GM12892 (cell line): ENCODE measurements around the gene C1orf159.
A peak's percentile ranks its signal among the peaks of the same experiment; 100 is the strongest.
"Not testable (repeated sequence)": the region's sequence is repeated elsewhere in the genome, so short reads cannot be mapped to it uniquely, and the experiment has no call there.

Experiments
- DNase-seq: peaks from one replicate; pipeline ENCODE4 v3.0.0; 2011; ENCODE audit not compliant: insufficient read length
- FAIRE-seq: peaks from 2 replicates; lab custom pipeline; 2011; peaks lifted over from hg19 to GRCh38; lab: Jason Lieb, UNC
- POLR2A ChIP-seq: IDR thresholded peaks from 2 replicates; pipeline ENCODE4 v1.6.1; 2011; ENCODE audit warnings: low read depth, low read length, control low read depth
- POLR2AphosphoS5 ChIP-seq: IDR thresholded peaks from 2 replicates; pipeline ENCODE4 v1.6.1; 2011; ENCODE audit warnings: low read depth, low read length, control low read depth
- TAF1 ChIP-seq: IDR thresholded peaks from 2 replicates; pipeline ENCODE4 v1.6.1; 2011; ENCODE audit warnings: low read depth, mild to moderate bottlenecking, control low read depth, low read length, borderline replicate concordance

C1orf159 gene

GRCh38 chr1:1063261-1063944 lies 52.5 kb downstream of the C1orf159 start:
- no peak for DNase-seq
- peak; percentile 58 for FAIRE-seq
- TF ChIP-seq POLR2AphosphoS5 (no peak), POLR2A (no peak), TAF1 (no peak)

GRCh38 chr1:1062348-1063163 lies 53.3 kb downstream of the C1orf159 start:
- no peak for TF ChIP-seq TAF1
- no peak for TF ChIP-seq POLR2A
- FAIRE-seq (no peak), DNase-seq (no peak)

- FAIRE-seq (no peak), DNase-seq (no peak)
- TF ChIP-seq TAF1, result no peak
- no peak for TF ChIP-seq POLR2AphosphoS5
- TF ChIP-seq POLR2A, result no peak
Measured at GRCh38 chr1:1061682-1062345, 54.1 kb downstream of the C1orf159 start.

GRCh38 chr1:1060281-1061000 lies 55.4 kb downstream of the C1orf159 start:
- DNase-seq (no peak), FAIRE-seq (no peak)
- no peak for TF ChIP-seq POLR2A
- TF ChIP-seq POLR2AphosphoS5, result no peak
- no peak for TF ChIP-seq TAF1

- FAIRE-seq, result peak; percentile 86
- peak; percentile 99 for DNase-seq
- TF ChIP-seq POLR2A (no peak), TAF1 (no peak), POLR2AphosphoS5 (no peak)
Measured at GRCh38 chr1:1059494-1060280, 56.2 kb downstream of the C1orf159 start.

- peak; percentile 76 for FAIRE-seq
- TF ChIP-seq POLR2A, result no peak
- TF ChIP-seq TAF1, result no peak
- no peak for TF ChIP-seq POLR2AphosphoS5
- DNase-seq, result no peak
Measured at GRCh38 chr1:1058921-1059493, 56.9 kb downstream of the C1orf159 start.

- DNase-seq (no peak), FAIRE-seq (no peak)
- no peak for TF ChIP-seq POLR2A
- TF ChIP-seq POLR2AphosphoS5, result no peak
- no peak for TF ChIP-seq TAF1
Measured at GRCh38 chr1:1058088-1058905, 57.6 kb downstream of the C1orf159 start.

GRCh38 chr1:1057769-1058087 lies 58.2 kb downstream of the C1orf159 start:
- not testable (repeated sequence) for FAIRE-seq, DNase-seq

- TF ChIP-seq POLR2A (no peak; the same call in 1 of the 2 replicates), TAF1 (no peak), POLR2AphosphoS5 (no peak)
- no peak for FAIRE-seq
Measured at GRCh38 chr1:1055841-1056736, 59.8 kb downstream of the C1orf159 start.

More at GRCh38 chr1:1055841-1056736, 59.8 kb downstream of the C1orf159 start:
- no peak for DNase-seq
